ENCODE data around the gene MED27.
"Not testable (repeated sequence)": the region's sequence is repeated elsewhere in the genome, so short reads cannot be mapped to it uniquely, and the experiment has no call there.

Gene MED27

DNA sequence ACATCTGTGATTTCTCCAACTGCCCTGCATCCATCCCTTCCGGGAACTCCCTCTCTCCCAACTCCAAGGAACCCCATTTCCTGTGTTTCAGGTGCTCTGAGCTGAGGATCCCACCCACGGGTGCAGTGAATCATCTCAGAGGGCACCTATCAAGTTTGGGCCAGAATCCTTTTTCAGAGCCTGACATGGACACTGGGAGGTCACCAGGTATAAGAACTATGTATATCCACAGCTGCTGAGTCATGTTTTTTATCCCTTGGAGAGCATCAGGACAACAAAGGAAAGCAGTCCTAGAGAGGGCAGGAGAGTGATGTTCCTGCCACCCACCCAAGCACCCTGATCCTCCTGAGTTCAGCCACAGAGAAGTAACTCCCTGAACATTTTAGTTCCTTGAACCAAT, 3.8 kb downstream of the MED27 start:
- DNase-seq, result no peak

DNA sequence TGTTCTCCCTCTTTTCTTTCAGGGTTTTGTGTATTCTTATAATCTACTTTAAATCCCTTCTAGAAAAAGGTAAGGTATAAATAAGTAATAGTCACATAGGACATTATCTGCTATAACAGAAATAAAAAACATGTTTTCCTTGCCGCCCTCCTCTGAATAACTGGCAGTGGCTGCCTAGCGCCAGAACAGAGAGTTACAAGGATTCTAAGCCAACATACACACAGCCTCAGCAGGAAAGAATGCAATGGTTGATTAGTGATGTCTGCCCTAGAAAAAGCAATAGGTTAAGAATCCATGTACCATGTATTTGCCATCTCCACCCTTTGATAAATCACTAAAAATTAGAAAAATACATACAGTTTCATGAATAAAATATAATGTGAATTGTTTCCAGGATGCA, 4.9 kb downstream of the MED27 start:
- no peak for DNase-seq

DNA sequence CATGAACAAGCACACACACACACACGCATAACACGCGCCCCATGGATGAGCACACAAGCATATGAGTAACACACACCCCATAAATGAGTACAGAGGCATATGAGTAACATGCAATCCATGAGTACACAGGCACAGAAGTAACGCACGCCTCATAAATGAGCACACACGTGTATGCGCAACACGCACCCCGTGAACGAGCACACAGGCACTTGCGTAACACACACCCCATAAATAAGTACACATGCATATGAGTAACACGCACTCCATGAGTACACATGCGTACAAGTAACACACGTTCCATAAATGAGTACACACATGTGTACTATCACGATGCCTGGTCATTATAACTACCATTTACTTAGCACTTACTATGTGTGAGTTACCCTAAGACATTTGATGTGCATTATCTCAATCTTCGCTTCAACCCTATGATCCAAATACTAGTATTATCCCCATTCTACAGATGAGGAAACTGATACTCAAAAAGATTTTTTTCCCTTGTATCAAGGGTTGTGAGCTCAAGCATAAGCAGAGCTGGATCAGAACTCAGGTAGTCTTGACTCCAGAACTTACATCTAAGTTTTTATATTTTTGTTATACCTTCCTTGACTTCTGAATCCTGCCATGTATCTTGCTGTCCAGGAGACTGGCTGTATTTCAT, 7.7 kb downstream of the MED27 start:
- no peak for DNase-seq

DNA sequence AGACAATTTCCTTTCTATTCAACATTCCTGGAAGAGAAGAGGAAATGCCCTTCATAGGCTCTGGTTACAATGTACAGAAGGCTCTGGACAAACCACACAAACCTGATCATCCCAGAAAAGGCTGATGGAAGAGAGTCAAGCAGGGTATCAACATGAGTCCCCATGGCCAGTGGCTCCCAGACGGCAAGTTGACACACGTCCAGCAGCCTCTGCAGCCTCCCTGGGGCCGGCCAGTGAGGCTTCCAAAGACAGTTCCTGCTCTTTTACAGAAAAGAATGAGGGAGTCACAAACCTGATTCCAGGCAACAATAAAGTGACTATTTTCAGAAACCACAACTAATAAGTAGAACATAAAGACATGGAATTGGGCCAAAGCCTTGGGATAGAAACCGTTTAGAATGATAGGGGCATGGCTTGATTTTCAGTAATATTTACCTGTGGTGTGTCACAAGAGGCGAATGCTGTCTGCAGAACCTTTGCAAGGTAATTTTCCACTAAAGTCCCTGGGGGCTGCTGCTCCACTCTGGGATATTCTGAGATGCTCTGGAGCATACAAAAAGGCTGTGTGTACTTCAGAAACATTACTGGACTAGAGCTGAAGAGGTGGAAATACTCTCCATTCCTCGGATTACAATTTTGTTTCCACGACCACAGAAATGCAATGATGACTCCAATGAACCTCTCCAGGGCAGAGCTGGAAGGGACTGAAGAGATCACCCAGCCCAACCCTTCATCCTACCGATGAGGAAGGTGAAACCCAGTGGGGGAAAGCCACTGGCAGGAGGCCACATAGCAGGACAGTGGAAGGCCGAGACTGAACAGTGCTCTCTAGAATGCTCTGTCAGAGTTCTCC, 10.4 kb downstream of the MED27 start:
- DNase-seq, result no peak

DNA sequence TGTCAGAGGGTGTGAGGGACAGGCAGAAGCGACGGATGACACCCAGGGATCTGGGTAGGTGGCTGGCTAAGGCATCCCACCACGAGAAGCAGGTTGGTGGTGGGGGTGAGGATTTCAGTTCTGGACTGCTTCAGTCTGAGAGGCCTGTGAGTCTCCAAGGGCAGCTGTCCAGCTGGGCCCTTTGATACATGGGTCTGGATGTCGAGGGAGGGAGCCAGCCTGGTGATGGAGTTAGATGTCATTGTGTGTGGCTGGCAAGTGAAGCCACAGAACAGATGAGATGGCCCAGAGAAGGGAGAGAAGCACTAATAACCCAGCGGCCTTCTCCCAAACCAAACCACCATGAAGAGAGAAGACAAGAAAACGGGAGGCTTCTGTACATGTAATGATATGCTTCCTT, 11.1 kb downstream of the MED27 start:
- DNase-seq, result no peak

DNA sequence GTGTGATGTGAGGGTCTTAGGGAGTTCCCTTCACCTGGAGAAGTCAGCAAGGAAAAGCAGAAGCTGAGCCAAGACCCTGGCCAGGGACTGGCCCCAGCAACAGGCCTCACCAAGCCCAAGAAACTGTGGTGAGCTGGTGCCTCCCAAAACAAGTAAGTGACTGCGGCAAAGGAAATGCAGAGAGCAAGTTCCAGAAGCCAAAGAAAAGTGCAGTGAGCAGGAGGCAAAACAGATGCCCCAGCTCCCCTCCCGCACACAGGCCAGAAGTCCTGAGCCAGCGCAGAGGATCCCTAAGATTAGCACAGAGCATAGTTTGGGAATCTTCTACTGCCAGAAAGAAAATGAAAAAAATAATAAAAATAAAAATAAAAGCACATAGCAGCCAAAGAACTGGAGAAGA, 13.2 kb downstream of the MED27 start:
- DNase-seq, result no peak

DNA sequence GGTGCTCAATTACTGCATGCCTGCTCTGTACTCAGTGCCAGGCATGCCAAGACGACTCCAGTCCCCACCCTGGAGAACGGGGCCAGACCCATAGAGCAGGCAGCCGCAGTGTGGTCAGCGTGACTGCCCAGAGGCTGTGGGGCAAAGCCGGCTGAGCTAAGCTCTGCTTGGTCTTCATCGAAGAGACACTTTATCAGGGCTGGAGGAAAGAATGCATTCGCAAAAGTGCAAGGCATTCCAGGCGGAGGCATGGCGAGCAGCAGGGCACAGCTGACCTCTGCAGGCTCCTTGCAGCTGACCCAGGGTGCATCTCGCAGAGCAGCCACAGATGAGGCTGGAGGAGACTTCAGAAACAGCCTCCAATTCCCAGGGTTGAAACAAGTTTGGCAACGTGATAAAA, 13.6 kb downstream of the MED27 start:
- no peak for DNase-seq

DNA sequence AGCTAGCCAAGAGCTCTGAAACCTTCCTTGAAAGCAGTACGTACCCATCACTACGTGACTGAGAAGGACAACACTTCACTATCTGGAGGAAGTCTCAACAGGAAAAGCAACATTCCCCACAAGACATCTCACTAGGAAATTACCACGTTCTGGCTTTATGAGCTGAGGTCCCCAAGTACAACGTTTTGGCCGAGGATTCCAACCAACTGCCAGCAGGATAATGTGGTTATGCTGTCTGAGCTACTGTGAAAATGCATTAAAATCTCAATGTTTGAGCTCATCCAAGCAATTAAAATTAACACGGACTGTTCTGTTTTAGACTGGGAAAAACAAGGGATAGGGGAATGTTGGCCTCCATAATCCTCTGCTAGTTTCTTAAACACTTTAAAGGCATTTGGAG, 16.4 kb downstream of the MED27 start:
- DNase-seq, result no peak

DNA sequence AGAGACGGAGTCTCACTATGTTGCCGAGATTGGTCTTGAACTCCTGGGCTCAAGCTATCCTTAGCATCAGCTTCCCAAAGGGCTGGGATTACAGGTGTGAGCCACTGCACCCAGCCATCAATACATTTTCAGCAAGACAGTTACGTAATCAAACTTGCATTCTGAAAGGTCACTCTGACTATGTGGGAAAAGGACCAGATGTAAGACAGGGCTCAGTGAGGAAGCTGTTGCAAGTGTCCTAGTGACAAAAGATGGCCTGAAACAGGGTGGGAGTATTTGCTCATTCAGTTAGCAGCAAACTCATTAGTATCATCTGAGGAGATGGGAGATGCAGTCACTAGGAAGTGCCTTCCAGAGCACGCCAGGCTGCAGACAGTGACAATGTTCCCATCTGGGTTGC, 16.9 kb downstream of the MED27 start:
- no peak for DNase-seq

DNA sequence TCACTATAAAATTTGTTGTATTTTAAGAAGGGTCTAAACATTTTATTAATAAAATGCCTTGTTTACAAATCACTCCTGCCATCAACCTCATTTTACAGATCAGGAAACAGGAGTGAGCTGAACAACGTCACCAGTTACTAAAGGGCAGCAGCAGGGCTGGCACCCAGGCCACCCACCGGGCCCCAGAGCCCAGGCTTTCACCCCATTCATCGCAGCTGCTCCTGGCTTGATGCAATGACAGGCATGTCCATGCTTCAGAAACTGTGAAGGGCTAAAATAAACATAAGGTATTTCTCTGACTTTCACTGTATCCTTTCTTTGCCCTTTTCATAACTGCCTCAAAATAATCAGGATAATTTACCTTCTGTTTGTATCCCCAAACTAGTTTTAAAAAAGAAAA, 18.1 kb downstream of the MED27 start:
- DNase-seq, result no peak

DNA sequence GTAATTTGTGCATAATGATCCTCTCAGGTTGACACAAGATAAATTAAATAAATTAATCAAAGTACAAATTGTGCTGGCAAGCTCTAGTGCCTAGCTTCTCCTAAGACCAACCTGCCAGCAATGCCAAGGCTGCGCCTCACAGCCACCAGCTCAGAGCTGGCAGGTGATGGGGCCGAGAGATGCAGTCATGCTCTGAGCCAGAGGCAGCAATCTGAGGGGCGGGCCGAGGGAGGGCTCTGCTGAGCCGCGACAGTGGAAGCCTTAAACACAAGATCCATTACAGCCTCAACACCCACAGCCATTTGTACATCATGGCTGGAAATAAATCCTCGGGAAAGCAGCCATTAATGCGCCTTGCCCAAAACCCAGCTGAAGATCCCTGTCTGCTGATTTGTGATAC, 20.3 kb downstream of the MED27 start:
- DNase-seq, result no peak

DNA sequence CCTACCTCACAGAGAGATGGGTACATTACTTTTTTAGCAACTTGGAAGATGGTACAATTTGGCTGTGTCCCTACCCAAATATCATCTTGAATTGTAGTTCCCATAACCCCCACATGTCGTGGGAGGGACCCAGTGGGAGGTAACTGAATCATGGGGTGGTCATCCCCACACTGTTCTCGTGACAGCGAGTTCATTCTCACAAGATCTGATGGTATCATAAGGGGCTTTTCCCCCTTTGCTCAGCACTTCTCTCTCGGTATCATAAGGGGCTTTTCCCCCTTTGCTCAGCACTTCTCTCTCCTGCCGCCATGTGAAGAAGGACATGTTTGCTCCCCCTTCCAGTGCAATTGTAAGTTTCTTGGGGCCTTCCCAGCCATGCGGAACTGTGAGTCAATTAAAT, 21.4 kb downstream of the MED27 start:
- not testable (repeated sequence) for DNase-seq

DNA sequence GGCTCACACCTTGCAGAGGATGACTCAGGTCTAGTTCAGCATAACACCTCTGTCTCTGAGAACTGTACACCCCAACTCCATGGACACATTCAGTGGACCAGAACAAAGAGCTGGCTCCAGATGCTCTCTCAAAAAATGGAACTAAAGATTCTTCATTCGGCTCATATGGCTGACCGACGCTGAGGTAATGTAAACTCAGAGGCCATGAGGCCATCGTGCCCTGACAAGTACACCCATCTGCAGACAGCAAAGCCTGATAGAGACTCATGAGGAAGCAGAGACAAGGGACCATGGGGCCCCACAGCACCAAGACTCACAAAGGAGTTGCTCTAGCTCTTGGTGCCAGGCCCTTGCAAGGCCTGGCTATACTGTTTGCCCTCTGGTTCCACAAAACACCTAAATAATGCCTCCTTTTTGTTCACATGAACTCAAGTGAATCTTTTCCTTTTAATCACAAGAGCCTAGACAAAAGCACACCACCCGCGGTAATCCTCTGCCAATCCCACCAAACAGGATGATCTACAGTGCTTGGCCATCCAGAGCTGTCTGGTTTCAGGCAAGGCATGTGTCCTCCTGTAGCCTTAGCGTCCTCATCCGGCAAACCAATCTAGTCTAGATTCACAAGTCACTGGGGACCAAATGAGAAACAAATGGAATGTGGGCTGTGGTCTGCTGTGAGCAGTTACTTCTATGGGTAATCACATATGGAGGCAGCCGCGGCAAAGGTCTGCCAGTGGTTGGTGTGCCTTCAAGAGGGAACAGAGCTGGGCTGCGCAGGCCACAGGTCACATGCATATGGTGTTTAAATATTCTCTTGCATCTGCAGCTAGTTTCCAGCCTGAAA, 22.7 kb downstream of the MED27 start:
- no peak for DNase-seq

DNA sequence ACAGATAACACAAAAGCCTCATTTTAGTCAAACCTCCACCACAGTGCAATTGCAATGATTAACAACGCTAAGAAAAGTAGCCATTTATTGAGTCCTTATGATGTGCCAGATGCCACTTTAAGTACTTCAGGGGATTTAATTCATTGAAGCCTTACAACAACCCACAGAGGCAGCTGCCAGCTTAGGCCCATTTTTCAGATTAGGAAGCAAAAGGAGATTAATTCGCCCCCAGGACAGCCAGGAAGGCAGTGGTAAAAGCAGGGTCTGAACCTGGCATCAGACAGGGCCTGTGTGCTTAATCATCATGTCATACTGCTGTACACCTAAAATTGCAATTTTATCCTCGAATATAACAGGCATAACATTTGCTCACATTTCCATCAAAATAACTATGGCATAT, 23.9 kb downstream of the MED27 start:
- DNase-seq, result no peak

DNA sequence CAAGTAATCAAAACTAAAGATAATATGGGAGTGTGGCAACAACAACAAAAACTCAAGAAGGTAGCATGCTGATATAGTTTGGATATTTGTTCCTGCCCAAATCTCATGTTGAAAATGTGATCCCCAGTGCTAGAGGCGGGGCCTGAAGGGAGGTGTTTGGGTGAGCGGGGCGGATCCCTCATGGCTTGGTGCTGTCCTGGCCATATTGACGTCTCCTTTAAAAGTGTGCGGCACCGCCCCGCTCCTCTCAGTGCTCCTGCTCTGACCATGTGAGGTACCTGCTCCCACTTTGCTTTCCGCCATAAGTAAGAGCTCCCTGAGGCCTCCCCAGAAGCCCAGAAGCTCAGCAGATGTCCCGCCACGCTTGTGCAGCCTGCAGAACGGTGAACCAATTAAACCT, 25.6 kb downstream of the MED27 start:
- no peak for DNase-seq

DNA sequence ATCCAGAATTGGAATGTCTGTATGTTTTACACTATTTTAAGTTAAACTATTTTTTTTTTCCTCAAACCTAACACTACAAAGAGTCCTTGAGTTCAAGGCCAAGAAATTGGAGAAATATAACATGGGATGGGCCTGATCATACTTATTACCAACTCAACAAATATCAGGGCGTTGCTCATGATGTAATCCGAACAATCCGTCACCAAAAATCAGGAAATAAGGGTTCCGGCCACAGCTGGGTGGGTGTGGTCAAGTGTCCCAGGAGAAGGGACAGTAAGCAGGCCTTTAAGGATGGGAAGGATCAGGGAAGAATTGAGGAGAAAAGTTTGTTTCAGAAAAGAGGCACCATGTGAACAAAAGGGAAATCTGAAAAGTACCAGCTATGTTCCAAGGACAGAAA, 29.8 kb downstream of the MED27 start:
- DNase-seq, result no peak

DNA sequence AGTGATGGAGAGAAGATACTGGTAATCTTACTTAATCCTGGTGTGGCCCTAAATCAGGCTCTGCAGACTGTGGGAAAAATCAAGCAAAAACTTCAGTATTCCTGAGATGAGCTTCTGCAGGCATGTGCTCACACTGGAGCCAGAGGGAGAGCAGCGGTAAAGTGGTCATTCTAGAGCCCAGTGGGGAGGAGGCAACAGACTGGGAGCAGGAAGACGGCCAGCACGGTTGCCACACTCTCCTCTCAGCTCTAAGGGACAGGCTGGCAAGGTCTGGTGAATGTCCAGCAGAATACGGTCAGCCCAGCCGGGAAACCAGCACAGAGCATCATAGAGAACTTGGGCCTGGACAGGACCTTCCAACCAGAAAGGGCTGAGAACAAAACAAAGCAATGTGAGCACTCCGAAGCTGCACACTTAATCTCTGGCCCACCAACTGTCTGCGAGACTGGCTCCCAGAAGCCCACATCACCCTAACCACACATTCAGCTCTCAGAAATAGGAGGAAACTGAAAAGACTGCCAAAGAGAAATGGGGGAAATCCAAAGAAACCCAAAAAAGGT, 30.3 kb downstream of the MED27 start:
- DNase-seq, result no peak

DNA sequence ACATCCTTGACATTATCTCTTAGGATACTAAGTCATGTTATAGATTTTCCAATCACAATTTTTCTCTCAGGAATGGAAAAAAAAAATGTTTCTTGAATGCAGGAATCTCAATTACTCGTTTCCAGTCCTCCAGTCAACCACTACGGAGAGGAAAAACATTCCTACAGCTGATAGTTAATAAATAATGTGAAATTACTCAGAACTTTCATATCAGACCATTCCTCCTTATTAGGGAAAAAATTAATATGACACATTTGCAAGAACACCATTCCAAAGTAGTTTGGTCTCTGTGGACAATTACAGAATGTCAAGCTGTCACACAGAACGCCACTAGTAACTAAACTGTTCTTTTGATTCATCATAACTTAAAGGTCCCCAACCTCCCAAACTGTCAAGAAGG, 31.5 kb downstream of the MED27 start:
- no peak for DNase-seq

DNA sequence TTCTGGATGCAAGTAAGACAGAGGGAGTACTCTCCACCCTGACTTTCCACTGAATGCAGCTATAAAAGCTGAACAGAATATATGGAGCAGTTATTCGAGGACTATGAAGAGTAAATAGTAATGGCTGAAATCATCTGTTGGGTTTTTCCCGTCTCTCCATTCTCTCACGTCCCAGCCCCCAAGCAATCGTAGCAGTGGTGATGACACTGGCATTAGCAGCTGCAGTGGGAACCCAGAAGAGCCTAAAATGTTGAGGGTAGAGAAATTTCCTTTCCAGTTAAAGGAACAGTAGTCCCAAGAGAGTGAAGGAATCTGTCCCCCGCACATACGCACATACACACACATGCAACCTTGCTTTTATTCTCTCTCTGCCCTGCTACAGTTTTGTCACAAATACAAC, 33.2 kb downstream of the MED27 start:
- no peak for DNase-seq

DNA sequence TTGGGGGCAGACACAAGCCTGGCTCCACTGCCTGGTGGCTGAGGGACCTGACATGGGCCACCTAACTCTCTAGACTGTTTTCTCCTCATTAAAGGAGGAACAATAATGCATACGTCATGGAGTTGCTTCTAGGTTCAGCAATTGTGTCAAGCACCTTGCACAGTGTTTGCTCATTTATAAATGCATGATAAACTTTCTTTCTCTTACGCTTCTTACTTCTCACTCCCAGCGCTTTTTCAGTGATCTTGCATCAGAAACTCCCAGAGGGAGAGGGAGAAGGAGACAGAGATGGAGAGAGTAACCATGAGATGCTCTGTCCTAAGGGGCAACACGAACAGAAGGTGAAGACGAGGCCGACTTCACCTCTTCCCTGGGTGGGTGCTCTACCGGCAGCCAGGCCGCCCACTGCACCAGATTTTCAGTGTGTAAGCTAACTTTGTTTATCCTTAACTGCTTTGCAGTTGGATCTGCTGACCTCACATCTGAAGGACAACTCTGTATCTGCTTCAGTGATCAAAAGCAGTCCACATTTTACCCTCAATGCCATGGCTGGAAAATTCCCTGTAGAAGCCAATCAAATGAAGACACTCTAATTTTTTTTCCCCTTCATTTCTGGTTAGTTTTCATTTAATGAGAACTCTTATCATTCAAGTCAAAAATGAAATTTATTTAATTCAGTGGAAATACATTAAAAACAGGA, 35.3 kb downstream of the MED27 start:
- DNase-seq, result no peak

DNA sequence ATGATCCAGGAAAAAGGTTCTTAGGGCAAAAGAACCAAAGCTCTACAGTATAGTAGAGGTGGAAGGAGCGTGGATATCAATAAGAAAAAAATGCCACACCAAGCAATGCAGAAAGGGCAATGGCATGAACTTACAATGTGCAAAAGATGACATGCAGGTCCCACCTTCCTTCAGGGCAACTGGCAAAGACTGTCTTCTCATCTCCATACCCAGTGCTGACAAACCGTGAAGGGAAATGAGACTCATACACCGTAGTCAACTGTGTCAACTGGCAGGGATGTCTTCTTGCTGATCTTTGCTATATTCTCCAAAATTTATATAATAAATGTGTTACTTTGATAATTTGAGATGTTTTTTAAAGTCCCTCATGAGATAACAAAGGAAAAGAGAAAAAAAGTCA, 36.0 kb downstream of the MED27 start:
- DNase-seq, result no peak

DNA sequence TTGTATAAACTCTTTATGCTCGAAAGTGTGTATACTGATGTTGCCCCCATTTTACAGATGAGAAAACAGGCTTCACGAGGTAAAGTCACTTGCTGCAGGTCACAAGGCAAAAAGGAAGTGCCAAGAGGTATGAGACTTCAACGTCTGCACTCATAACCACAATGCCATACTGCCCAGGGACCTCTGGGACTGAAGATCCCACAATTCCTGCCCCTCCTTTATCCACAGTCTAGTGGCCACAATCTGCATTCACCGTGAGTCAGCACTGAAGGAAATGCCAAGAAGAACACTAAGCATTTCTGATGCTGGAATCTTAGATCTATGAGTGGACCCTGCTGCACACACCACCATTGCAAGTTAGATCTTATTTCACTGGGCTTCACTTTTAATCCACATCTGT, 37.3 kb downstream of the MED27 start:
- peak; percentile 49 for DNase-seq

DNA sequence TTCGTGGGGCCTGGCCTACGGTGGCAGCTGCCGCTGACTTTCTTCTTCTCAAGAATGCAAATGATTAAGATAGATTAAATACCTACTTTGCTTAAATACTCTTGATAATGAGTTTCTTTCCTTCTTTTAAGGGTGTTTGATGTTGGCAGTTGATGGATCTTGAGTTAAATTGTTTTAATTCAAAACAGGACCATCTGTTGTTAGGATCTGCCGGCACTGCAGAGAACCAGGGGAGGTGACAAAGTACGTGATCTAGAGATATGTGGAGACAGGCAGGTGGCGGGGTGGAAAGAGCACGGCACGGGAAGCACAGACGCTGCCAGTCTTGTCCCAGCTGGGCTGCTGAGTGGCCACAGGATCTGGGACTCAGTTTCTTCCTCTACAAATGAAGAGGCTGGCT, 37.9 kb downstream of the MED27 start:
- DNase-seq, result no peak

Measured in T1000 (cell line).